K562 (cell line): Measurements from ENCODE around the gene SNUPN. TPM values are rescaled to one million over a fixed set of nuclear protein-coding genes. Genes with fewer than 3 reads are reported as not detected.
A peak's percentile ranks its signal among the peaks of the same experiment; 100 is the strongest.

Source experiments
- CREB1 ChIP-seq, 2 experiments: sonication (generic) in 1 of 2; formaldehyde crosslinking in 1 of 2; IDR thresholded peaks; 2 replicates each; pipeline versions ENCODE4 v1.6.1 to v1.8.0; 2012 to 2022; ENCODE audit warnings: inconsistent platforms in 1 of 2, mild to moderate bottlenecking in 1 of 2, missing genetic modification reagents in 1 of 2, moderate library complexity in 1 of 2
- DACH1 ChIP-seq: fragments of 450-650 bp; IDR thresholded peaks from 2 replicates; pipeline ENCODE4 v1.6.1; 2018; ENCODE audit not compliant: partially characterized antibody
- FOXJ3 ChIP-seq: sonication (generic); formaldehyde crosslinking; IDR thresholded peaks from 2 replicates; pipeline ENCODE4 v1.4.0; 2020; ENCODE audit warnings: mild to moderate bottlenecking, missing genetic modification reagents
- GTF2E2 ChIP-seq: fragments of 200-800 bp; sonication (Bioruptor generic); IDR thresholded peaks from 2 replicates; pipeline ENCODE4 v1.6.1; 2016; ENCODE audit warnings: missing genetic modification characterization, missing compliant biosample characterization
- NCOA1 ChIP-seq: fragments of 450-650 bp; IDR thresholded peaks from 2 replicates; pipeline ENCODE4 v1.6.1; 2016; ENCODE audit warnings: low read depth
- OTX1 ChIP-seq: fragments of 450-650 bp; formaldehyde crosslinking; IDR thresholded peaks from 2 replicates; pipeline ENCODE4 v1.4.0; 2022; ENCODE audit warnings: mild to moderate bottlenecking
- RBM39 ChIP-seq: fragments of 200-400 bp; formaldehyde crosslinking; optimal IDR thresholded peaks from 2 replicates; pipeline ENCODE3; 2018; ENCODE audit warnings: low read depth, low read length
- polyA plus RNA-seq, 8 experiments: library from polyadenylated mRNA; depleted of rRNA in 4 of 8; stranded (reverse) in 5 of 8; unstranded in 3 of 8; fragments of >200 nt; fragmentation: Nextera tagmentation in 2 of 8; fragmentation: Illumina TruSeq in 1 of 8; extraction: Ambion mirVana in 2 of 8; extraction: Trizol in 1 of 8; gene quantifications; 2 replicates each; pipeline versions ENCODE4 v1.2.1 to v1.2.3, GENCODE V29; 2011 to 2014; ENCODE audit warnings: inconsistent platforms in 1 of 8, missing spikeins in 1 of 8
- total RNA-seq, 7 experiments: library from RNA; depleted of rRNA in 6 of 7; stranded (reverse); fragments of >200 nt in 6 of 7; fragmentation: Illumina TruSeq in 2 of 7; extraction: Trizol in 2 of 7; gene quantifications; 2 replicates each; pipeline versions ENCODE4 v1.2.1 to v1.2.3, GENCODE V29; 2011 to 2021; ENCODE audit warnings: low replicate concordance in 1 of 7
- TF ChIP-seq, protein P1 (sequence below): fragments of 450-650 bp; IDR thresholded peaks from 2 replicates; pipeline ENCODE4 v1.7.0; 2016; ENCODE audit warnings: borderline replicate concordance
- TF ChIP-seq, protein P2 (sequence below): sonication (generic); formaldehyde crosslinking; IDR thresholded peaks from 2 replicates; pipeline ENCODE4 v1.8.0; 2022; ENCODE audit warnings: mild to moderate bottlenecking, missing genetic modification reagents
- TF ChIP-seq, protein P3 (sequence below): sonication (generic); formaldehyde crosslinking; IDR thresholded peaks from 2 replicates; pipeline ENCODE4 v1.8.0; 2023; ENCODE audit warnings: mild to moderate bottlenecking, missing genetic modification reagents
- TF ChIP-seq, protein P4 (sequence below): fragments of 450-650 bp; IDR thresholded peaks from 2 replicates; pipeline ENCODE4 v1.6.1; 2016; ENCODE audit warnings: low read depth

SNUPN gene
- total and polyA plus RNA-seq, 9 of the 15 experiments (the other 6 are each of a cell fraction or from before 2014, with no cell fraction given) = 32.2 to 78.3 (median 40.0) TPM

DNA sequence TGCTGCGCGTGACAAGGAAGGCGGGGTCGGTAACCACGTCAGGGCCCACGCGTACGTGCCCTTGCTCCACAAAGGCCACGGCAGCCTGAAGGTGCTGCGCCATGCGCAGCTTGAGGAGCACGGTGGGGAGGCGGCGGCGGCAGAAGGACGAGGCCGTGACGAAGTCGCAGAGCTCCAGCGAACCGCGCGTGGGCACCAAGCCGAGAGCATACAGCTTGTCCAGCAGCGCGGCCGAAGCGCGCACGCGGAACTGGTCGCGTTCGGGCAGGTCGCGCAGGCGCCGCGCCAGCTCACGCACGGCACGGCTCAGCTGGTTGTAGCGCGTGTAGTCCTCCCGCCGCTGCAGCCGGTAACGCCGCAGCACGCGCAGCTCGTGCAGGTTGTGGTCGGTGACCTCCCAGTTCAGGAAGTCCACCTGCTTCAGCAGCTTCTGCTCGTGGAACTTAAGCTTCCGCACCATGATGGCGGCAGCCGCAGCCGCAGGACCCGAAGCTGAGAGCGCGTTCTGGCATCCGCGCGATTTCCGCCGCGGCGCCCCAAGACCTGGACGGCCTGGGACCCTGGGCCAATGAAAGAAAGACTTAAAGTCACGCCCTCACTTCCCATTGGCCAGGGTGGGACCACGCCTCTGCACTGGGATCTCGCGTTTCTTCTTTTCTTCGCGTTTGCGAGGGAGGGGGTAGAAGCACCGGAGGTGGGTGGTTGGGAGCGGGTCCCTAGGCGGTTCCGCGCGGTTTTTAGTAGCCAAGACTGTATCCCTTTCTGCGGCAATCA lies 14.4 kb upstream of the SNUPN start, which contains the start of gene IMP3 (continued):
- TF ChIP-seq, protein P1, sequence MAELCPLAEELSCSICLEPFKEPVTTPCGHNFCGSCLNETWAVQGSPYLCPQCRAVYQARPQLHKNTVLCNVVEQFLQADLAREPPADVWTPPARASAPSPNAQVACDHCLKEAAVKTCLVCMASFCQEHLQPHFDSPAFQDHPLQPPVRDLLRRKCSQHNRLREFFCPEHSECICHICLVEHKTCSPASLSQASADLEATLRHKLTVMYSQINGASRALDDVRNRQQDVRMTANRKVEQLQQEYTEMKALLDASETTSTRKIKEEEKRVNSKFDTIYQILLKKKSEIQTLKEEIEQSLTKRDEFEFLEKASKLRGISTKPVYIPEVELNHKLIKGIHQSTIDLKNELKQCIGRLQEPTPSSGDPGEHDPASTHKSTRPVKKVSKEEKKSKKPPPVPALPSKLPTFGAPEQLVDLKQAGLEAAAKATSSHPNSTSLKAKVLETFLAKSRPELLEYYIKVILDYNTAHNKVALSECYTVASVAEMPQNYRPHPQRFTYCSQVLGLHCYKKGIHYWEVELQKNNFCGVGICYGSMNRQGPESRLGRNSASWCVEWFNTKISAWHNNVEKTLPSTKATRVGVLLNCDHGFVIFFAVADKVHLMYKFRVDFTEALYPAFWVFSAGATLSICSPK = no peak
- TF ChIP-seq RBM39 = no peak
- peak; percentile 41; the same call in 1 of the 2 replicates for TF ChIP-seq CREB1 (IDR thresholded peaks at IDR 0.05)
- TF ChIP-seq CREB1 (CRISPR knock-in tag; IDR thresholded peaks at IDR 0.05) = peak; percentile 34; the same call in 1 of the 2 replicates
- TF ChIP-seq FOXJ3 = no peak
- TF ChIP-seq, protein P2, sequence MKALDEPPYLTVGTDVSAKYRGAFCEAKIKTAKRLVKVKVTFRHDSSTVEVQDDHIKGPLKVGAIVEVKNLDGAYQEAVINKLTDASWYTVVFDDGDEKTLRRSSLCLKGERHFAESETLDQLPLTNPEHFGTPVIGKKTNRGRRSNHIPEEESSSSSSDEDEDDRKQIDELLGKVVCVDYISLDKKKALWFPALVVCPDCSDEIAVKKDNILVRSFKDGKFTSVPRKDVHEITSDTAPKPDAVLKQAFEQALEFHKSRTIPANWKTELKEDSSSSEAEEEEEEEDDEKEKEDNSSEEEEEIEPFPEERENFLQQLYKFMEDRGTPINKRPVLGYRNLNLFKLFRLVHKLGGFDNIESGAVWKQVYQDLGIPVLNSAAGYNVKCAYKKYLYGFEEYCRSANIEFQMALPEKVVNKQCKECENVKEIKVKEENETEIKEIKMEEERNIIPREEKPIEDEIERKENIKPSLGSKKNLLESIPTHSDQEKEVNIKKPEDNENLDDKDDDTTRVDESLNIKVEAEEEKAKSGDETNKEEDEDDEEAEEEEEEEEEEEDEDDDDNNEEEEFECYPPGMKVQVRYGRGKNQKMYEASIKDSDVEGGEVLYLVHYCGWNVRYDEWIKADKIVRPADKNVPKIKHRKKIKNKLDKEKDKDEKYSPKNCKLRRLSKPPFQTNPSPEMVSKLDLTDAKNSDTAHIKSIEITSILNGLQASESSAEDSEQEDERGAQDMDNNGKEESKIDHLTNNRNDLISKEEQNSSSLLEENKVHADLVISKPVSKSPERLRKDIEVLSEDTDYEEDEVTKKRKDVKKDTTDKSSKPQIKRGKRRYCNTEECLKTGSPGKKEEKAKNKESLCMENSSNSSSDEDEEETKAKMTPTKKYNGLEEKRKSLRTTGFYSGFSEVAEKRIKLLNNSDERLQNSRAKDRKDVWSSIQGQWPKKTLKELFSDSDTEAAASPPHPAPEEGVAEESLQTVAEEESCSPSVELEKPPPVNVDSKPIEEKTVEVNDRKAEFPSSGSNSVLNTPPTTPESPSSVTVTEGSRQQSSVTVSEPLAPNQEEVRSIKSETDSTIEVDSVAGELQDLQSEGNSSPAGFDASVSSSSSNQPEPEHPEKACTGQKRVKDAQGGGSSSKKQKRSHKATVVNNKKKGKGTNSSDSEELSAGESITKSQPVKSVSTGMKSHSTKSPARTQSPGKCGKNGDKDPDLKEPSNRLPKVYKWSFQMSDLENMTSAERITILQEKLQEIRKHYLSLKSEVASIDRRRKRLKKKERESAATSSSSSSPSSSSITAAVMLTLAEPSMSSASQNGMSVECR (CRISPR knock-in tag) = peak; percentile 98
- TF ChIP-seq, protein P3, sequence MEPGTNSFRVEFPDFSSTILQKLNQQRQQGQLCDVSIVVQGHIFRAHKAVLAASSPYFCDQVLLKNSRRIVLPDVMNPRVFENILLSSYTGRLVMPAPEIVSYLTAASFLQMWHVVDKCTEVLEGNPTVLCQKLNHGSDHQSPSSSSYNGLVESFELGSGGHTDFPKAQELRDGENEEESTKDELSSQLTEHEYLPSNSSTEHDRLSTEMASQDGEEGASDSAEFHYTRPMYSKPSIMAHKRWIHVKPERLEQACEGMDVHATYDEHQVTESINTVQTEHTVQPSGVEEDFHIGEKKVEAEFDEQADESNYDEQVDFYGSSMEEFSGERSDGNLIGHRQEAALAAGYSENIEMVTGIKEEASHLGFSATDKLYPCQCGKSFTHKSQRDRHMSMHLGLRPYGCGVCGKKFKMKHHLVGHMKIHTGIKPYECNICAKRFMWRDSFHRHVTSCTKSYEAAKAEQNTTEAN (CRISPR knock-in tag) = no peak
- TF ChIP-seq, protein P4, sequence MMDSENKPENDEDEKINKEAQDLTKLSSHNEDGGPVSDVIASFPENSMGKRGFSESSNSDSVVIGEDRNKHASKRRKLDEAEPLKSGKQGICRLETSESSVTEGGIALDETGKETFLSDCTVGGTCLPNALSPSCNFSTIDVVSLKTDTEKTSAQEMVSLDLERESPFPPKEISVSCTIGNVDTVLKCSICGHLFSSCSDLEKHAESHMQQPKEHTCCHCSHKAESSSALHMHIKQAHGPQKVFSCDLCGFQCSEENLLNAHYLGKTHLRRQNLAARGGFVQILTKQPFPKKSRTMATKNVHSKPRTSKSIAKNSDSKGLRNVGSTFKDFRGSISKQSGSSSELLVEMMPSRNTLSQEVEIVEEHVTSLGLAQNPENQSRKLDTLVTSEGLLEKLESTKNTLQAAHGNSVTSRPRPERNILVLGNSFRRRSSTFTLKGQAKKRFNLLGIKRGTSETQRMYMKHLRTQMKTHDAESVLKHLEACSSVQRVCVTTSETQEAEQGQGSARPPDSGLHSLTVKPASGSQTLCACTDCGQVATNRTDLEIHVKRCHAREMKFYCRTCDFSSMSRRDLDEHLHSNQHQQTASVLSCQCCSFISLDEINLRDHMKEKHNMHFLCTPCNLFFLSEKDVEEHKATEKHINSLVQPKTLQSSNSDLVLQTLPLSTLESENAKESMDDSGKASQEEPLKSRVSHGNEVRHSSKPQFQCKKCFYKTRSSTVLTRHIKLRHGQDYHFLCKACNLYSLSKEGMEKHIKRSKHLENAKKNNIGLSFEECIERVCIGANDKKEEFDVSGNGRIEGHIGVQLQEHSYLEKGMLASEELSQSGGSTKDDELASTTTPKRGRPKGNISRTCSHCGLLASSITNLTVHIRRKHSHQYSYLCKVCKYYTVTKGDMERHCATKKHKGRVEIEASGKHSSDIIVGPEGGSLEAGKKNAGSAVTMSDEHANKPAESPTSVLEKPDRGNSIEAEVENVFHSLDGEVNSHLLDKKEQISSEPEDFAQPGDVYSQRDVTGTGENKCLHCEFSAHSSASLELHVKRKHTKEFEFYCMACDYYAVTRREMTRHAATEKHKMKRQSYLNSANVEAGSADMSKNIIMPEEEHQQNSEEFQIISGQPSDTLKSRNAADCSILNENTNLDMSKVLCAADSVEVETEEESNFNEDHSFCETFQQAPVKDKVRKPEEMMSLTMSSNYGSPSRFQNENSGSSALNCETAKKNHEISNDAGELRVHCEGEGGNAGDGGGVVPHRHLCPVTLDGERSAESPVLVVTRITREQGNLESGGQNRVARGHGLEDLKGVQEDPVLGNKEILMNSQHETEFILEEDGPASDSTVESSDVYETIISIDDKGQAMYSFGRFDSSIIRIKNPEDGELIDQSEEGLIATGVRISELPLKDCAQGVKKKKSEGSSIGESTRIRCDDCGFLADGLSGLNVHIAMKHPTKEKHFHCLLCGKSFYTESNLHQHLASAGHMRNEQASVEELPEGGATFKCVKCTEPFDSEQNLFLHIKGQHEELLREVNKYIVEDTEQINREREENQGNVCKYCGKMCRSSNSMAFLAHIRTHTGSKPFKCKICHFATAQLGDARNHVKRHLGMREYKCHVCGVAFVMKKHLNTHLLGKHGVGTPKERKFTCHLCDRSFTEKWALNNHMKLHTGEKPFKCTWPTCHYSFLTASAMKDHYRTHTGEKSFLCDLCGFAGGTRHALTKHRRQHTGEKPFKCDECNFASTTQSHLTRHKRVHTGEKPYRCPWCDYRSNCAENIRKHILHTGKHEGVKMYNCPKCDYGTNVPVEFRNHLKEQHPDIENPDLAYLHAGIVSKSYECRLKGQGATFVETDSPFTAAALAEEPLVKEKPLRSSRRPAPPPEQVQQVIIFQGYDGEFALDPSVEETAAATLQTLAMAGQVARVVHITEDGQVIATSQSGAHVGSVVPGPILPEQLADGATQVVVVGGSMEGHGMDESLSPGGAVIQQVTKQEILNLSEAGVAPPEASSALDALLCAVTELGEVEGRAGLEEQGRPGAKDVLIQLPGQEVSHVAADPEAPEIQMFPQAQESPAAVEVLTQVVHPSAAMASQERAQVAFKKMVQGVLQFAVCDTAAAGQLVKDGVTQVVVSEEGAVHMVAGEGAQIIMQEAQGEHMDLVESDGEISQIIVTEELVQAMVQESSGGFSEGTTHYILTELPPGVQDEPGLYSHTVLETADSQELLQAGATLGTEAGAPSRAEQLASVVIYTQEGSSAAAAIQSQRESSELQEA = no peak
- no peak for TF ChIP-seq NCOA1
- peak; percentile 52; the same call in 1 of the 2 replicates for TF ChIP-seq GTF2E2
- peak; percentile 61 for TF ChIP-seq DACH1
- TF ChIP-seq OTX1 (CRISPR knock-in tag) = no peak
